ENCODE results near the gene RBM41.

The RBM41 gene

GRCh38 chrX:107014936-107015335 lies 103.7 kb downstream of the RBM41 start:
- DNase-seq, result no peak
